Fibroblast of gingiva (primary cell): ENCODE results near the gene ADAMTS6.

Experiments
- DNase-seq: peaks from one replicate; pipeline ENCODE4 v3.0.0-alpha.2; 2011; ENCODE audit warnings: low read depth

The ADAMTS6 gene

DNA sequence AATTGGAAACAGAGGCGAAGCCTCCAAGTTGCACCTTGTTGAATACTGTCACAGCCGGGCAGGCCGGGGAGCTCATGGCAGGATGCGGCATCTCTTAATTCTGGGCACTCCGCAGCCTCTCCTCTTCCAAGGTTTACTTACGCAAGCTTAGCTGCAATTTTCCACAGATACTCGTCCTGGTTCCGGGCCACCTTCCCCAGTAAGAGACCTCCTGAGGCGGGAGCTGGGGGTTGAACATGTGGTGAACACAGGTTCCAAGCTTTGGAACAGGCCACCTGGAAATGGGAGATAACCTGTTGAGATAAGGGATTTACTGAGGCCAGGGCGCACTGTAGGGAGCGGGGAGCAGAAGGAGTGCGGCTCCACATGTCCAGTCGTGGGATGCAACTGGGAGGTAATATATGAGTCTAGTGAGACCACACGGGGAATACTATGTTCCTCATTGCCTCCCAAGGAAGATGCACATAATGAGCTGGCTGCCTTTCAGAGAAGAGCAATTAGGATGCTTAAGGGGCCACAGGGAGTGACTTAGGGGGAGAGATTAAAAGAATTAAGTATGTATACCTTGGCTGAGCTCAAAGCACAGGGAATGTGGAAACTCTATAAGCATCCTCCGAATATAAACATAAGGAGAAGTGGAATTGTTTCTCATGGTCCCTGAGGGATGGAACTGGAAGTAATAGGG lies 377.8 kb downstream of the ADAMTS6 start:
- no peak for DNase-seq

- peak; percentile 33 for DNase-seq
These were observed 378.6 kb downstream of the ADAMTS6 start for GRCh38 chr5:65102976-65103711.

- no peak for DNase-seq
These were observed 379.2 kb downstream of the ADAMTS6 start for GRCh38 chr5:65102371-65102975.

- DNase-seq = peak; percentile 35
These were observed 380.1 kb downstream of the ADAMTS6 start for GRCh38 chr5:65101632-65102100.

DNA sequence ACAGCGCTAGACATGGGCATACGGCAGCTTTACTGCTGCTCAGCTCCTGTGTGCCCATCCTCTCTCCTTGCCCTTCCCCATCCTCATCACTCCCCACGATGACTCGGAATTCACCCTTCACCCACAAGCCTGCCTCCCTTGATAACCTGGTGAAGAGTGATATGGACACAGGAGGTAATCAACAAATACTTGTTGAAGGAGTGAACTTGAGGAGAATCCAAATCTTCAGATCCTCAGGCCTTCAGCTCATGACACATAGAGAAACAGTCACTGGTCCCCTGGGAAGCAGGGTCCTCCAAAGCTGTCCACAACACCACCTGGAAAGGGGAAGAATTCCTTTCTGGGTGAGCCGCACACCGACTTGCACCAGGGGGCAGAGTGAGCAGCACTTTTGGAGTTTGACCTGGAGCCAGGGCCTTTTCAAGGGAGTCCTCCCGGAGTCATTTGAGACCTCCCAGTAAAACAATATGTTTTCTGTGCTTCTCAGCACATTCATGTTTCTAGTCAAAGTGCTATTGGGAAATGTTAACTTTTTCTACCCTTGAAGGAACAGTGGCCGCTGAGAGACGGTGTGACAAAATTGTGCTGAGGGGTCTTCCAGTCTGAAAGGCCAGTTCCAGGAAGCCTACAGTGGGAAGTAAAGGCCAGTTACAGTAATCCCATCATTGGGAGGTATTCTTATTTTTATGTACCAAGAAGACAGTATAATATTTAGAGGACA lies 380.6 kb downstream of the ADAMTS6 start:
- peak; percentile 84 for DNase-seq
